Measurements from ENCODE around the gene NDUFS7.

The NDUFS7 gene

DNA sequence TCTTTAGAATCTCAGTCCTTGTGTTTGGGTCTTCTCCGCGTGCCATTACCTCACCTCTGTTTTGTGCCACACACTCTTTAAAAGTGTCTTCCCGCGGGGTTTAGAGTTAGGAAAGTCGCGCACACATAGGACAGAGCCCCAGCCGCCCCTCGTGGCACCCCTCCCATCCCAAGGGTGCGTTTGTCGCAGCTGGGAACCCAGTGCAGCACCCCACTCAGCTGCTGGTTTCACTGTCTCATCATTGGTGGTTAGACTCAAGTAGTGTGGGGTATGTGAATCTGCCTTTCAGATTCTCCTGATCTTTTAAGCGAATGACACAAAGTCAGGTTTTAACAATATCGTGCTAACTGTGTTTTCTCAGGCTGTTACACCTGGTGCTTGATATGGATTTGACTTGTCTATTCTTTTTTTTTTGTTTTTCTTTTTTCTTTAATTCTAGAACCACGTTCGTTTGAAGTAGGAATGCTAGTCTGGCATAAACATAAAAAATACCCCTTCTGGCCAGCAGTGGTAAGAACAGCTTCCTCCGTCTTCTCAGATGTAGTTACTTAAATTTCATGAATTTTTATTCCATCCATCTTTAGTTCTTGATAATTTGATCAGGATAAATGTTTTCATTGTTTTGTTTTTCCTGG lies 19.5 kb upstream of the NDUFS7 start:
- no peak for DNase-seq (ENCODE audit: extremely low read depth in 1 of 2, low read depth in 1 of 2)

DNA sequence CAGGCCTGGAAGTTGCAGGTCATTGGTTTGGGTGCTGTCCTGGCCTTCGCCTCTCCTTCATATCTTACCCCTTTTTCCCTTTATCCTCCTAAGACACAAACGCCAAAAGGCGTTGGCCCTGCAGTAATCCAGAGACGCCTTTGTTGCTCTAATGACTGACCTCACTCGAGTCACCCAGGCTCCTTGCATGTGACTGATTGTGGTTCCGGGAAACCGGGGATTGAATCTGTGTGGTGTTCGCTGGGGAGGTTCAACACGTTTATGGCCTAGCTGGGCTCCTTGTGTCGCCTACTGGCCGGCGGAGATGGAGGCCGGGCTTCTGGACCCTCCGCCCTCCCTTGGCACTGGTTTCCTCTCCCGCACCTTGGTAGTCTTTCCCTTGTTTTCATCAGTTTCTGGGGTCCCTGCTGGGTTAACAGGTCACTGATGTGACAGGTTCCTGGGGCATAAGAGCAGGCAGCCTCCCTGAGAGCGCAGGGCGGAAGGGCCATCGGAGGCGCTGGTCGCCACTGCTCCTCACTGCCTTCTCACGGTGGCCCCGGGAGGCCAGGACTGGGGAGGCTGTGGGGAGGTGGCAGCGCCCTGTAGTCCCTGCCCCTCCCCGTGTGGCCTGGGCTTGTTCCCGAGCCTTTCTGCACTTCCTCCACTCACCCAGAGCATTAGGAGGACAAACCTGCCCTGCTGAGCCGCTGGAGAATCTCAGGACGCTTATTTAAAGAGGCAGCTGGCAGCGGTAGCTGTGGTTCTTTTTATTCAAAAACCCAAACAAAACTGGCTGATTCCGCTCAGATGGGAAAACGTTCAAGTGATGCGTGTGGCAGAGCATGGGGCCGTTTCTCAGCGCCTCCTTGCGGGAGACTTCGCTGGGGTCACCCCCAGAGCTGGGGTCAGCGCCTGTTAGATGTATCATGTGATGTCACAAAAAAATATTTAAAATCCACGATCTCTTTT lies 18.1 kb upstream of the NDUFS7 start:
- DNase-seq (ENCODE audit: extremely low read depth in 1 of 2, low read depth in 1 of 2): no peak

DNA sequence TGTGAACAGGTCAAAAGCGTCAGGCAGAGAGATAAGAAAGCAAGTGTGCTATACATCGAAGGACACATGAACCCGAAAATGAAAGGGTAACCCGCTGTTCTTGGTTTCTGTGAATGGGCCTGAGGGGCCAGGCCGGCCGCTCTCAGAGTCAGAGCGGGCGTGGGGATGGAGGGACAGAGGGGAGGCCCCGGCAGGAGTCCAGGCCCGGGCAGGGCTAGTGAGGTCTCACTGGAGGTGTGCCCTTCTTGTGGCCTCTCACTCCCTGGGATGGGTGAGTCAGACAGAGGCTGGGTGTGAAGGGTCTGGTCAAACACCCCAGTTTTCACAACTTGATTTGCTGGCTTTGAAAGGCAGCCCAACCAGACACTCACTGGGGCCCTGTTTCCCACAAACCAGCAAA lies 17.4 kb upstream of the NDUFS7 start:
- DNase-seq (ENCODE audit: extremely low read depth in 1 of 2, low read depth in 1 of 2): no peak

DNA sequence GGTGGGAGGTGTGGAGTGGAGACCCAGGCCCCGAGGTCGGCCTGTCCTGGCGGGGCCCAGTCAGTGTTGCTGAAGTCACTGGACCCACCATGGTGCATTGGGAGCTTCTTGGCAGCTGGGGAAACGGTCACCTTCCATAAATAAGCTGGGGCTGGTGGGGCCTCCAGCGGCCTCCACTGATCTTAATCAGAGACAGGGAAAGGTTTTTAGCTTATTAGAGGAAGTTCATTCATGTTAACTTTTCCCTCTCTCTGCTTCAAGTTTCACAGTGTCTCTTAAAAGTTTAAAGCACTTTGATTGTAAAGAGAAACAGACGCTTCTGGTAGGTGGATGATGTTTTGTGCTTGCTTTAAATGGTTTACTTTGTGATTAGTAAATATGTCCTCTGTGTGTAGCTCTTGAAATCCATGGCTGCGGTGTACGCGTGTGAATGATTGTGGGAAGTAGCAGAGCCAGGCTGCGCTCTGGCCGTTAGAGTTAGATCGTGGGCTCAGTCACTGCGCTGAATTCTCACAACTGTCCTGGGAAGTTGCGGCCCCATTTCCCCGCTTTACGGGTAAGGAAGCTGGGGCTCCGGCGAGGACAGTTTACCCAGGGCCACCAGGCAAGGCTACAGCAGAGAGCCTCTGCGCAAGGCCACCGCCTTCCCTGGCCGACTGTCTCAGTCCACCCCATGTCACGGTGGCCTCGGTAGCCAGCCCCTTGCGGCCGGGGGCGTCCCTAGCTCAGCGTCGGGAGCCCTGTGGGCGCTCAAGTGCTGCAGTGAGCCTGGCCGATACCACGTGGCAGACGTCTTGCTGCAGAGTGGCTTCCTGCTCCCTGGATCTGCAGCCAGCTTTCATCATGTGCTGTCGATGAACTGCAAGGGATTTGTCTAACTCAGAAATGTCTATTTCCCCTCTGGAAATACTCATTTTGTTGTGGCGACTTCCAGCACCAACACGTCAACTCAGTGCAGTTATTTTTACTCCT lies 16.5 kb upstream of the NDUFS7 start:
- DNase-seq (ENCODE audit: extremely low read depth in 1 of 2, low read depth in 1 of 2): no peak

DNA sequence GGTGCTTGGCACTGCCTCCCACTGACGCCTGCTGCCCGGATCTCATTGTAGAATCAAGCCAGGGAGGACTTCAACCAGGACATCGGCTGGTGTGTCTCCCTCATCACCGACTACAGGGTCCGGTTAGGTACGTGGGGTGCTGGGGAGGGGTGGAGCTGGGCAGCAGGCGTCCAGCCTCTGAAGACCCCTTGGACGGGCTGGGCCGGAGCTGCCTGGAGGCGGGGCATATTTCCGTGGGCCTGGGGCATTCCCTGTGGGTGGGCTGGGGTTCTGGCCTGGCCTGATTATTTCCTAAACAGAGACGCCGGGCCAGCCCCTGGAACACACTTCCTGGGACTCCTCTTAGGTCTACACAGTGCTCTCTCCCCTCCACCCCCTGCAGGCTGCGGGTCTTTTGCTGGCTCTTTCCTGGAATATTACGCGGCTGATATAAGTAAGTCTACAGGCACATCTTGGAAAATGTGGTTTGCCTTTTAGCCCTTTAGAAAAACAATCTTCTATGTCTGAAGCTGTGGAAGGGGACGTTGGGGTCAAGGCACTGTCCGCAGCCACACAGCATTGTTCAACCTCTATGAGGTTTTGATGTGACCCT lies 14.4 kb upstream of the NDUFS7 start:
- DNase-seq (ENCODE audit: extremely low read depth in 1 of 2, low read depth in 1 of 2): no peak

DNA sequence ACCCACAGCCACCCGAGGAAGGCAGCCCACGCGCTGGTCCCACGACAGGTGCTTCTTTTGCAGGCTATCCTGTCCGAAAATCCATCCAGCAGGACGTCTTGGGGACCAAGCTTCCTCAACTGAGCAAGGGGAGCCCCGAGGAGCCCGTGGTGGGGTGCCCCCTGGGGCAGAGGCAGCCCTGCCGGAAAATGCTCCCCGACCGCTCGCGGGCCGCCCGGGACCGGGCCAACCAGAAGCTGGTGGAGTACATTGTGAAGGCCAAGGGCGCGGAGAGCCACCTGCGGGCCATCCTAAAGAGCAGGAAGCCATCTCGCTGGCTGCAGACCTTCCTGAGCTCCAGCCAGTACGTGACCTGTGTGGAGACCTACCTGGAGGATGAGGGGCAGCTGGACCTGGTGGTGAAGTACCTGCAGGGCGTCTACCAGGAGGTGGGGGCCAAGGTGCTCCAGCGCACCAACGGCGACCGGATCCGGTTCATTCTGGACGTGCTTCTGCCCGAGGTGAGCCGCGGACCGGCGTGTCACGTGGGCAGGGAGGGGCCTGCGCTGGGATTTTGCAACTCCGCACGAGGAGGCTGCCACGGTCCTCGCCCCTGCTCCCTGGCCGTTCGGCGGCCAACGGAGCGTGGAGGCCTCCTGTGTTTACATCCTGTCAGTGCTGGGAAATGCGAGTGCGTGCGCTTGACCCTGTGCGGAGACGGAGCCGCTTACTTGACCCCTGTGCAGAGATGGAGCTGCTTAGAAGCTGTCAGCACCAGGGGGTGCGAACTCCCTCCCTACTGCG lies 12.9 kb upstream of the NDUFS7 start:
- no peak for DNase-seq (ENCODE audit: extremely low read depth in 1 of 2, low read depth in 1 of 2)

DNA sequence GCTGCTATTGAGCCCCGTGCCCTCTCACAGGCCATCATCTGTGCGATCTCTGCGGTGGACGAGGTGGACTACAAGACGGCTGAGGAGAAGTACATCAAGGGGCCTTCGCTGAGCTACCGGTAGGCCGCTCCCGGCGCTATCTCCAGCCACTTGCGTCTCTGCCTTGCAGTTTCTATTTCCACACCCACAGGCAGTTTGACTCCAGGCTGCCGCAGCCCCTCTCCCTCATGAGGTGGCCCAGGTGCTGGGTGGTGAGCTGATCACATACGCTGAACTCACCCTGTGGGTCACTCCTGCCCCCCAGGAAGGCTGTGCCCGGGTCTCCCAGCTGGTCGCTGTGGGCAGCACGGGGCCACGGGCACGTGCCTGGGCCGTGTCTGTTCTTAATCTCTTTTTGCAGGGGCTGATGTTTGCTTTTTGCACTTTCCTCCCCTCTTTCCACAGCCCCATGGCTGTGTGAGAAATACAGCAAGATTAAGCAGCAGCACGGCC lies 10.6 kb upstream of the NDUFS7 start:
- no peak for DNase-seq (ENCODE audit: extremely low read depth in 1 of 2, low read depth in 1 of 2)

DNA sequence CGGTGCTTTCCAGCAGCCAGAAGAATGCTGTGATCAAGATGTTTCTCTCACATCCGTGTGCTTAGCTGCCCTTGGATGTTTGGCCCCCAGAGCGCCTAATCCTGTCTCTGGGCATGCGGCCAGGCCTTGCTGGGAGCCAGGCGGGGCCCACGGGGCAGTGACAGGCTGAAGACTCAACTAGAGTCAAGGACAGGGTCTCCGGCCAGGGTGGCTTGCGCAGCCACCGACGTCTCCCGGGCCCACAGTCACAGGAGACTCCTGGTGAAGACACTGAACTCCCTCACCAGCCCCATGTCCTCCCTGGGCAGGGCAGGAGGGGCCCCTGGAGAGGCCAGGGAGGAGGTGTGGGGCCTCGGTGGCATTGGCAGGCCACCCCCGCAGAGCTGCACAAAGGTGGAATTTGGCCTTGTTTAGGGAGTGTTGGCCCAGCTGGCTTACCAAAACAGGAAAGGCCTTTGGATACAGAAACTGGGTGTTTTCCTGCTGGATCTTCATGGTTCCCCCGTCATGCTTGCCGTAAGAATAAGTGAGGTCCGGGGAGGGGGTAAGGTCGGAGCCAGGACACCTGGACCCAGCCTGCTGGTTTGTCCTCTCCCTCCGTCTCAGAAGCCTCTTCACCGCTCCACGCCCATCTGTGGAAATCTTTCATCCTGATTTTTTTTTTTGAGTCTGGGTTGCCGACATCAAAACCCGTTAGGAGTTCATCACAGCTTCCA lies 10.0 kb upstream of the NDUFS7 start:
- no peak for DNase-seq (ENCODE audit: extremely low read depth in 1 of 2, low read depth in 1 of 2)

DNA sequence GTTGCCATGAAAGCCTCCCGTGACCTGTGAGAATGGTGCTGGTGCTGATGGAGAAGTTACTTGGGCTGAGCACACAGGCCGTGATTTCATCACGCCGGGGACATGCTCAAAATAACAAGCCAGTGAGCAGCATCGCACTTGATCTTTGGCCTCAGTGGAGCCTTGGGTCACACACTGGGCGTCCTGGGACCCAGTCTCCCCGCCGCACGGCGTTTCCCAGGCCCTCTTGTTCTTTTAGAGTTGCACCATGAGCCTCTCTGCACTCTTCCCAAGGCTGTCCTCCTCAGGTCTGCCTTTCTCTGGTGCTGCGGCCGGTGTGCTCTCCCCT lies 9.5 kb upstream of the NDUFS7 start:
- DNase-seq (ENCODE audit: extremely low read depth in 1 of 2, low read depth in 1 of 2): no peak

DNA sequence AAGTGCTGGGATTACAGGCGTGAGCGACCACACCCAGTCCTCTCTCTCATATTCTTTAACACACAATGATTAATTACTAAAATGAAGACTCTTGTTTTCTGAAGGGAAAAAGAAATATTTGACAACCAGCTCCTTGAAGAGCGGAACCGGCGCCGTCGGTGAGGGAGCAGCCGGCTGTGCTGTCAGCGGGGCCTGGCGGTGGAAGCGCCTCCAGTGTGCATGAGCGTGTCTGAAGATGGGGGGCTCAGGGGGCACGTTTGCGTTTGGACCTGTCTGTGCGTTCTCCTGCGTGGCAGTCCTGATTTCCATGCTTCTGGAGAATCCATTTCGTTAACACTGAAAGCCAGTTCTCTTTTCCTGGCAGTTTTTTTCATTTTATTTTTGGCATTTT lies 7.3 kb upstream of the NDUFS7 start:
- no peak for DNase-seq (ENCODE audit: extremely low read depth in 1 of 2, low read depth in 1 of 2)

DNA sequence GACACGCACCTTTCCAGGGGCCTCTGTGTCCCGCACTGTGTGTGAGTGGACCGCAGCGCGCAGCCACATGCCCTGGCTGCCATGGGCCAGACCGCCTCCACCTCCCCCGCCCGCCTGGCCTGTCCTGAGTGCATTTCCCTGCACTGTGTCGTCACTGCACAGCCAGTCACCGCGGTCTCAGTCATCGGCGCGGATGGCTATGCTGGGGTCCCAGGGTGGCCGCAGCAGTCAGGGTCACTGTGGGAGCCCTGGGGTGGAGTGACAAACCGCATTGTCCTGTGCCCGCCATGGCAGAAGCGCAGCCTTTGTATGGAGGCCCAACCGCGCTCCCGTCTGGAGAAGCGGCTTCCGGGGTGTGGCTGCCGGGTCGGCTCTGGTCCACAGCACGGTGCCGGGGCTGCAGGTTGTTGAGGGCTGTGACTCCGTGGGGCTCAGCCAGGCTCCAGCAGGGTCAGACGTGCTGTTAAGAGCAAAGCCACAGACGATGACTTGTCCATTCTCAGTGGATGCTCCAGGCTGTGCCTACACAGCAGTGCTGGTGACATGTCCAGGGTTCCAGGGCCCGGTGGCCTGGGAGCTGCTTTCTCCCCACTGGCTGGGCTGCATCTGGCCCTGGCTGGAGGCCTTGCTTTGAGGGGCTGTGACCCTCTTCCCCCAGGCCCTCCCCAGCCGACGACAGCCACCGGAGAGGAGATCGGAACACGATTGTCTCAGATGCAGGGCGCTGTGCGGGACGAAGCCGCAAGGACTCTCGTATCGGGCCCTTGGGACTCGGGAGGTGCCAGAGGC lies 6.3 kb upstream of the NDUFS7 start:
- DNase-seq (ENCODE audit: extremely low read depth in 1 of 2, low read depth in 1 of 2): no peak

DNA sequence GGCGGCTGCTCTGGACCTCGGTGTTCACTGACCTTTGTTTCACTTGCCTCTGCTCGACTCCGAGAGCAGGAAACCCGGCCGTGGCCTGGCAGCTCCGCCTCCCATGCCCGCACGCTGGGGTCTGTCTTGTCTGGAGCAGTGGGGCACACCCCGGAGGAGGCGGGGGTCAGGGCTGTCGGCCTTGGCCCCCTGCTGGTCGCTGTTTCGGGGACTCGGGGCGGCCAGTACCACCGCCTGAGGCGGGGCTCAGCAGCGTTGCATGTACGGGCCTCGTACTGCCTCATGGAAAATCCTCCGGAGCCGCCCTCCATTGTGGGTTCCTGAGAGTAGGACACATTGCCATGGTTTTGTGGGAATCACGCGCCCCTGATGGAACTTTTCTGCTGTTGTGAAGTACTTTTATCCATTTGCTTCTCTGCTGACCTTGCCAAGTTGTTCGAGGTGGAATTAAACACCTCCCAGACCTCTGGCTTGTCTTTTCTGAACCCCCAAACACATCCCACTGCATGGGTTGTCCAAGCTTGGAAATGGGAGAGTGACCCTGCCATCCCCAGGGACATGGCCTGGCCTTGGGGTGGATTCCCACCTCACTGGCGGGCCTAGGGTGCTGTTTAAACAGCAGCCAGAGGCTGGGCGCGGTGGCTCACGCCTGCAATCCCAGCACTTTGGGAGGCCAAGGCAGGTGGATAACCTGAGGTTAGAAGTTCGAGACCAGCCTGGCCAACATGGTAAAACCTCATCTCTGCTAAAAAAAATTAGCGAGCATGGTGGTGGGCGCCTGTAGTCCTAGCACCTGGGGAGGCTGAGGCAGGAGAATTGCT lies 5.5 kb upstream of the NDUFS7 start:
- no peak for DNase-seq (ENCODE audit: extremely low read depth in 1 of 2, low read depth in 1 of 2)

DNA sequence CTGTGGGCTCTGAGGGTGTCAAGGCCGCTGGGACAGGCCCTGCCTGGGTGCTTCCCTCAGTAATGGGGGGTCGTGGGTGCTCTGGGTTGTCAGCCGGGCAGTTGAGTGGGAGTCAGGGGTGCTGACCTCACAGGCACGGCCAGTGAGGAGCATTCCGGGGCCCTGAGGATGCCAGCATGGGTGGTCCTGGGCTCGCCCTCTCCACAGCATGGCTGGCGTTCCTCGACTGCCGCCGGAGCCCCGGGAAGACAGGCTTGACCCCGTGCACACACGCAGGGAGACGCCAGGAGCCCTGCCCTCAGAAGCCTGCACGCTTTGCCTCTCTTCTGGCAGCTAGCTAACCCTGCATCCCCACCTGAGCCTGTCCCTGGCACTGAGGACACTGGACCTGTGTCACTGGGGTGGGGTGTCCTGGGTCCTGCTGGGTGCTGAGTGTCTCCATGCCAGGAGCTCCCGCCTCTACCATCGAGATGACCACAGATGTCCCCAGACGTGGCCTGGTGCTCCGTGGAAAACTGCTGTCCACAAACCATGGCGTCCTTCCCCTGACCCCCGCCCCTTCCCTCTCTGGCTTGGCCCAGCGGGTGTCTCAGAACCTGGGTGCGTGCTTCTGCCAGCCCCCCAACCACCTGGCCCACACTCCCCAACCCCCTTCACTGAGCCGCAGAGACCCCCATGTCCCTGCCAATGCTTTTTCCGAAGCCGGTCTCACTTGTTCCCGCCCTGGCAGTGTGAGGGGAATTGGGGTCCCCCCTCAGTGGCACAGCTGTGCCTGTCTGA lies 4.4 kb upstream of the NDUFS7 start:
- no peak for DNase-seq (ENCODE audit: extremely low read depth in 1 of 2, low read depth in 1 of 2)

DNA sequence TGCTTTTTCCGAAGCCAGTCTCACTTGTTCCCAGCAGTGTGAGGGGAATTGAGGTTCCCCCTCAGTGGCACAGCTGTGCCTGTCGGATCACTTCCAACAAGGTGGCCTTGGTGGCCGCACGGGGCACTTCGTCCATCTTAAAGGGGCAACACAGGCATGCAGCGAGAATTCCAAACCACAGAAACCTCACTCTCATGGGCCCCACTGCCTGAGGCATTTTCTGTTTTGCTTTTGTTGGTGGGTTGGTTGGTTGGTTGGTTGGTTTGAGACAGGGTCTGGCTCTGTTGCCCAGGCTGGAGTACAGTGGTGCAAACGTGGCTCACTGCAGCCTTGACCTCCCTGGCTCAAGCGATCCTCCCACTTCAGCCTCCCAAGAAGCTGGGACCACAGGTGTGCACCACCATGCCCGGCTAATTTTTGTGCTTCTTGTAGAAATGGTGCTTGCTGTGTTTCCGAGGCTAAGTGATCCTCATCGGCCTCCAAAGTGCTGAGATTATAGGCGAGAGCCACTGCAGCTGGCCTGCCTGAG lies 3.7 kb upstream of the NDUFS7 start:
- DNase-seq (ENCODE audit: extremely low read depth in 1 of 2, low read depth in 1 of 2): no peak

DNA sequence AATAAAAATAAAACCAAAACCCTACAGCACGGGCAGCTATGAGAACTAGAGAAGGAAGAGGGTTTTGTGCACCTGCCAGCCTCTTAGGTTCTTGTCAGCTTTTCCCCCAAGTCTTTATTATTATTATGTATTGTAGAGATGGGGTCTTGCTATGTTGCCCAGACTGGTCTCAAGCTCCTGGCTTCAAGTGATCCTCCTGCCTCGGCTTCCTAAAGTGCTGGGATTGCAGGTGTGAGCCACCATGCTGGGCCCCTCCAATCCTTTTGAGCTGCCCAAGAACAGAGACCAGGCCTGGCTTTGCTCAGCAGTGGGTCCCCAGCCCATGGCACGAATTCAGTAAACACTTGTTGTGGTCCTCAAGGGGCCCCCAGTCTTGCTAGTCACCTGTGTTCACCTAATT lies 1.5 kb upstream of the NDUFS7 start:
- no peak for DNase-seq (ENCODE audit: extremely low read depth in 1 of 2, low read depth in 1 of 2)

DNA sequence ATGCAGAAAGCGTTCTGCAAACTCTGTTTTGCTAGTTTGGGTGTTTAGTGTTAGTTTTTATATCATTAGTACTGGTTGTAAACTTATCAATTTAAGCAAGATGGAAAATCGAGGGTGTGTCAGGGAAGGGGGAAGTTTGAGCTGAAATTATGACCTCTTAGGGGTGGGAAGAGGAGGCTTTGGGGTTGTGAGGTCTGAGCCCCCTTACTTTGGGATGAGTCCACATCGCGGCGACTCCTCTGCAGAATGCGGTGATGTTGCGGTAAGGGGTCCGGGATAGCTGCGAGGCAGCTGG lies 743 bp upstream of the NDUFS7 start:
- DNase-seq (ENCODE audit: extremely low read depth in 1 of 2, low read depth in 1 of 2): no peak

DNA sequence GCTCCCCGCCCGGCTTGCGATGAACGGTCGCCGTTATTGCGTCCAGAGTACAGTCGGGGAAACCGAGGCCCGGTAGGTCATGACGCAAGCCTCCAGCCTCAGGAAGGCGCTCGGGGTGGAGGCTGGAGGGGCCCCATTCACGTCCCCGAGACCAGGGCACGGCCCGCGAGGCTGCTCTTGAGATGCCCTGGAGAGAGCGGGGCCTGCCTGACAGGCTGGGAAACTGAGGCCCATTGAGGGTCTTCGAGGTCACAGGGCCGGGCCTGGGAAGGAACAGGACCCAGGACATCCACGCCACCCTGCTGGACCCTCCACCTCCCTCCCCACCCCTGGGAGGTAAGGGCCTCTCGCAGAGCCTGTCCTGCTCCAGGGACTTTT lies 367 bp downstream of the NDUFS7 start:
- DNase-seq (ENCODE audit: extremely low read depth in 1 of 2, low read depth in 1 of 2): no peak

Data from stimulated activated CD8-positive, alpha-beta memory T cell treated with anti-CD3 and anti-CD28 coated beads, Interleukin-7, amount 100 ng/mL, for 48 hours (primary cell).